ENCODE data around the gene ACER2. TPM values are rescaled to one million over a fixed set of nuclear protein-coding genes. Genes with fewer than 3 reads are reported as not detected.

ACER2 gene
- total RNA-seq, 1 donor from 2014 or later = 30.5 TPM

DNA sequence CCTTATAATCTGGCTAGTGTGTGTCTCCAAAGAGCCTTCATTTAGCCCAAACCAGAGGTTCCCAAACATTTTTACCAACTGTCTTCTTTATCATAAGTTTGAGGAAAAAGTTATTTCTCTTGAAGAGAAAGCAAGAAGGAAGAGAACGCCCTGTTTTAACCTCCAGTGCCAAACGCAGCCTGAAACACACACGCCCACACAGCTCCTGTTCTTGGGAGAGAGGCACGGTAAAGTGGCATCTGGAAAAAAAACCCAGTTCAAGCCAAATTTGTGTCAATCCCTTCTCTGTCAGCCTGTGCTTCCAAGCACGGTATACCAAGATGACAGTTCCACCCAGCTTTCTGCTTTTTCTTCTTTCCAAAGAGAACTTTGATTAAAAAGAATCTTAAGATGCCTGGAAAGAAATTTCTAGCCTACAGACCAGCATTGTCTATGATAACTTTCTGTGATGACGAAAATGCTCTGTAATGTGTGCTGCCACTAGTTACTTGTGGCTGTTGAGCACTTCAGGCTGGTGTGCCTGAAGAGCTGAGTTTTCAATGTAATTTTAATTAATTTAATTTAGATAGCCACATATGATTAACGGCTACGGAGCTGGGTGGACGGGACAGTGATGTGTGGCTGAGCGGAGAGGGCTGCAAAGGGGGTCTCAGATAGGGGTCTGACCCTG is 62.3 kb downstream of the ACER2 start:
- Mint-ChIP-seq H3K4me3 (ENCODE audit: unreplicated experiment) (no peak overlapping the region), H3K9me3 (ENCODE audit: unreplicated experiment) (peaks cover 5% of the 10 kb centered on the region), H3K27ac (ENCODE audit: unreplicated experiment) (no peak overlapping the region), H3K36me3 (ENCODE audit: unreplicated experiment) (no peaks in the 10 kb centered on the region), H3K27me3 (ENCODE audit: unreplicated experiment) (peaks cover 2% of the 10 kb centered on the region), H3K4me1 (ENCODE audit: low read depth, unreplicated experiment) (no peaks in the 10 kb centered on the region)
- no peak for TF ChIP-seq CTCF (IDR thresholded peaks at IDR 0.05; ENCODE audit: partially characterized antibody, unreplicated experiment)
- DNase-seq = no peak

DNA sequence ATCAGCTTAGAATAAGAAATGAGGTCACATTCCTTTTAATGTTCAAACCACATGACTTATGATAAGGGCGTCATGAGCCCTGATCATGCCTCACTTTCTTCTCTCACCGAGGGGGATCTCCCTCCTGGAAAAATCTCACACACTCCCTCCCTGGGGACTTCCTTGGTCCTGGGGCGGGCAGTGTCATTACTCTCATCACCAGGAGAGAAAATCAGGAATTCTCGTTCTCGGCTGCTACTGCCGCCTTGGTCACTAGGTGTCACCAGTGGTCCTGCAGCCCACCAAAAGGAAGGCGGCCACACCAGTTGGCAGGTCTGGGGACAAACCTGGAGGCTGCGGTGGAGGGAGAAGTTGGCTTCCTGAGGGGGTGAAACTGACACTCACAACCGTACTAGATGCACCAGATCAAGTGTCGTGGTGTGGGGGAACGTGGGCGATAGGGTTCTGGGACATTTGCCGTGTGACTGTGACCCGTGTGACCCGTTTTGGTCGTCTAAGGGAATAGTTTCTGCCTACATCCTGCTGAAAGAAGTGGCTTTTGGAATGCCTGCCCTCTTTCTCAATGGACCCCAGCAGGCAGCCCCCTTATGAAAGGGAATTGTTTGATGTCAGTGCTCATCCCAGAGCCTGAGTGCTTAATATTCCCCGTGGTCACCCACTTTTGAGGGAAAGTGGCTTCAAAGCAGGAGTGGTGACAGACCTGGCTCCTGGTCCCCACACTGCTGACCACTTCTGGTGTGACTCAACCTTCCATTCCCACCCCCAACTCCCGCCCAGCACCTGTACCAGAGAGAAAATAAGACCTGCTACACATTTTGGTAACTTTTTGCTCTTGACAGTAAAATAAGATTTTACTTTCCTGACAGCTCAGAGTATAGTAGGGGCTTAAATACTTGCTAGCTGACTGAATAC is 63.2 kb downstream of the ACER2 start:
- DNase-seq = peak; percentile 78
- peaks cover 1% of the 10 kb centered on the region for H3K9me3 Mint-ChIP-seq (ENCODE audit: unreplicated experiment)
- peak; percentile 80 for TF ChIP-seq CTCF (IDR thresholded peaks at IDR 0.05; ENCODE audit: partially characterized antibody, unreplicated experiment)
- H3K4me3 Mint-ChIP-seq (ENCODE audit: unreplicated experiment) = no peak overlapping the region
- no peaks in the 10 kb centered on the region for H3K36me3 Mint-ChIP-seq (ENCODE audit: unreplicated experiment)
- H3K4me1 Mint-ChIP-seq (ENCODE audit: low read depth, unreplicated experiment) = no peaks in the 10 kb centered on the region
- peaks cover under 1% of the 10 kb centered on the region for H3K27me3 Mint-ChIP-seq (ENCODE audit: unreplicated experiment)
- no peak overlapping the region for H3K27ac Mint-ChIP-seq (ENCODE audit: unreplicated experiment)

GRCh38 chr9:19473605-19474004 is 64.8 kb downstream of the ACER2 start:
- no peak overlapping the region for H3K27ac Mint-ChIP-seq (ENCODE audit: unreplicated experiment)
- peaks cover 2% of the 10 kb centered on the region for H3K27me3 Mint-ChIP-seq (ENCODE audit: unreplicated experiment)
- TF ChIP-seq CTCF (IDR thresholded peaks at IDR 0.05; ENCODE audit: partially characterized antibody, unreplicated experiment) = no peak
- no peaks in the 10 kb centered on the region for H3K4me1 Mint-ChIP-seq (ENCODE audit: low read depth, unreplicated experiment)
- DNase-seq = no peak
- H3K9me3 Mint-ChIP-seq (ENCODE audit: unreplicated experiment) = peaks cover 2% of the 10 kb centered on the region
- no peak overlapping the region for H3K4me3 Mint-ChIP-seq (ENCODE audit: unreplicated experiment)
- no peaks in the 10 kb centered on the region for H3K36me3 Mint-ChIP-seq (ENCODE audit: unreplicated experiment)

GRCh38 chr9:19479874-19480273 is 71.1 kb downstream of the ACER2 start:
- no peak overlapping the region for H3K27ac Mint-ChIP-seq (ENCODE audit: unreplicated experiment)
- no peaks in the 10 kb centered on the region for H3K36me3 Mint-ChIP-seq (ENCODE audit: unreplicated experiment)
- no peak for TF ChIP-seq CTCF (IDR thresholded peaks at IDR 0.05; ENCODE audit: partially characterized antibody, unreplicated experiment)
- H3K9me3 Mint-ChIP-seq (ENCODE audit: unreplicated experiment) = peaks cover 5% of the 10 kb centered on the region
- no peak for DNase-seq
- peaks cover 14% of the 10 kb centered on the region for H3K27me3 Mint-ChIP-seq (ENCODE audit: unreplicated experiment)
- H3K4me1 Mint-ChIP-seq (ENCODE audit: low read depth, unreplicated experiment) = peaks cover 3% of the 10 kb centered on the region
- no peak overlapping the region for H3K4me3 Mint-ChIP-seq (ENCODE audit: unreplicated experiment)

DNA sequence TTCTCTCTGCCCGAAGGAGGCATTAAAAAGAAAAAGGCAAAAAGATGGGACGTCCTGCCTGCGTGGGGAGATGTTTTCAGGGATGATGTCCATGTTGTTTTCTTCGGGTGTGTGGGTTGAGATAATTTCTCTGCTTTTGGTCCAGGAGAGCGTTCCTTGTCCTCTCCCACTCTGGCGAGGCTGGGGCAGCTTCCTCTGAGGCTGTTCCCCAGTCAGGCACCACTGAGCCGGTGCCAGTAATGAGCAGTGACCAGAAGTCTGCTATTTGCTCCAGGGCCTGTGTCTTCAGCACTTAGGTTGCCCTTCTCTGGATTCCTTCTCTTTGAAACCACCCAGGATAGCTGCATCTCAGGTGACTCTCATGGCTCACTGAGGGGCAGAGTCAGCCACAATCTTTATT is 71.5 kb downstream of the ACER2 start:
- no peak overlapping the region for H3K27ac Mint-ChIP-seq (ENCODE audit: unreplicated experiment)
- TF ChIP-seq CTCF (IDR thresholded peaks at IDR 0.05; ENCODE audit: partially characterized antibody, unreplicated experiment) = no peak

More for the DNA sequence above, 71.5 kb downstream of the ACER2 start:
- Mint-ChIP-seq H3K36me3 (ENCODE audit: unreplicated experiment) (no peaks in the 10 kb centered on the region), H3K4me3 (ENCODE audit: unreplicated experiment) (no peak overlapping the region), H3K27me3 (ENCODE audit: unreplicated experiment) (peaks cover 14% of the 10 kb centered on the region), H3K4me1 (ENCODE audit: low read depth, unreplicated experiment) (peaks cover 3% of the 10 kb centered on the region), H3K9me3 (ENCODE audit: unreplicated experiment) (peaks cover 5% of the 10 kb centered on the region)
- DNase-seq = no peak

All from glutamatergic neuron (in vitro differentiated cells).